Right cardiac atrium (tissue), 5 donors: ENCODE data around the gene ANXA4. TPM values are rescaled to one million over a fixed set of nuclear protein-coding genes. Genes with fewer than 3 reads are reported as not detected.
"Not testable (repeated sequence)": the region's sequence is repeated elsewhere in the genome, so short reads cannot be mapped to it uniquely, and the experiment has no call there.

Experiments
- ATAC-seq, 2 donors: fragments of 200-7000 bp; cut with Tn5 transposase; one replicate each; pipeline versions ENCODE4 v1.8.0 to v1.9.1; 2020; ENCODE audit warnings: moderate library complexity in 2 of 2, mild to moderate bottlenecking in 1 of 2
- DNase-seq, 3 donors: peaks; one replicate each; pipeline ENCODE4 v3.0.0-alpha.2; 2020
- H3K27ac ChIP-seq: one replicate; pipeline ENCODE4 v1.5.1; 2013; ENCODE audit warnings: mild to moderate bottlenecking, low read length, control low read depth, moderate library complexity
- H3K27me3 ChIP-seq: one replicate; pipeline ENCODE4 v1.6.1; 2013; ENCODE audit not compliant: control insufficient read depth, insufficient read depth
- H3K4me1 ChIP-seq: one replicate; pipeline ENCODE4 v1.6.1; 2013; ENCODE audit warnings: low read length; ENCODE audit not compliant: control insufficient read depth, insufficient read depth
- H3K4me3 ChIP-seq: one replicate; pipeline ENCODE4 v1.5.1; 2013; ENCODE audit warnings: low read length, control low read depth
- H3K9me3 ChIP-seq: one replicate; pipeline ENCODE4 v1.6.1; 2013; ENCODE audit warnings: low read length; ENCODE audit not compliant: control insufficient read depth
- WGBS: extraction: QIAGEN DNeasy Blood & Tissue Kit; methylation state at CpG from one replicate; pipeline ENCODE4 v1.1.7; 2013; 5-methylcytosine and 5-hydroxymethylcytosine counted together
- intact Hi-C, 4 donors: fragments of 100-400 bp; cut with DNase I; formaldehyde crosslinking; loops; one replicate each; pipeline versions ENCODE4 v1.11.0 to v1.14.0; 2022 to 2023
- polyA plus RNA-seq: library from polyadenylated mRNA; stranded (reverse); fragments of 200-250 nt; gene quantifications from one replicate; pipeline ENCODE4 v1.2.3, GENCODE V29; 2013
- total RNA-seq, 4 donors: library from RNA; stranded (reverse); fragmentation: NEBNext Ultra II Directional; extraction: Animal tissue kit (Norgen Biotek cat#: 25700); gene quantifications; one replicate each; pipeline ENCODE4 v1.2.1, GENCODE V29; 2021
- donor health status: healthy with polysubstance abuse.
- donor health status: DM: no; HTN: yes; CAD: no.
- donor health status: DM: no; HTN: no; CAD: no.
- donor health status: DM: no; HTN: yes; CAD: no; lungs with severe emphysema.
- donor health status: DM: yes; HTN: yes; CAD: no.

ANXA4 gene
- total and polyA plus RNA-seq, 5 donors, result 15.4 to 43.7 (median 27.3) TPM

DNA sequence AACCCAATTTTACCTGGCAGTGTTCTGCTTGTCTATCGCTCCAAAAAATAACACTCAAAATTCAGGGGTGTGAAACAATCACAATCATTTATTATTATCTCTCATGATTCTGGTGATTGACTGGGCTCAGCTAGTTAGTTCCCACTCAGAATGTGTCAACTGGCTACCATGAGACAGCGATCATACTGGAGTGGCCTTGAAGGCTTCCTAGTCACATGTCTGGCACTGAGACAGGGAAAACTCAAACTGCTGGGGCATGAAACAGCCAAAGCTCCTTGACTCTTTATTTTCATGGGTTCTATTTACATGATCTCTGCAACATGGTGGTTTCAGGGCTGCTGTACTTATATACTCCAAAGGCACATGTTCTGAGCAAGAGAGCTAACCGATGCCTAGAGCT lies 6.2 kb upstream of the ANXA4 start:
- Histone ChIP-seq H3K27me3 (no peaks in the 10 kb centered on the region), H3K27ac (no peak overlapping the region), H3K4me1 (peaks cover 5% of the 10 kb centered on the region), H3K4me3 (no peak overlapping the region), H3K9me3 (no peaks in the 10 kb centered on the region)
- WGBS, result 79% methylated on average over 3 of the region's 3 CpGs
- no peak for ATAC-seq
- DNase-seq, result no peak
- intact Hi-C loops, result no loop called here

DNA sequence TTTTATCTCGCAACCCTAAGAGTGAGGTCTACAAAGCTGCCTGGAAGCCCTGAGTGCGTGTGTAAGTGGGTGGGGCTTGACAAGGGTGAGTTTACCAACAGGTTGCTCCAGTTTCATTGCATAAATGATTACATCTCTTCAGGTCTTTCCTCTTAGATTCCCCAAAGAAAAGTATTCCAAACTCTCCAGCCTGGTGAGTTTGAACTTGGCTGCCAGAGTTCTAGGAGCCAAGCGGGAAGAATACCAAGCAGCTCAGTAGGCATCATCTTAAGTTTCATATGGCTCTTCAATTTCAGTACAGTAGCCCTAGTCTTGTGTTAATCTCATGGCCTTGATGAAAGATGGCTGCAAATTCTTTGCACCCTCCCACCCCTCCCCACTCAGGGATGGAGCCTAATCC lies 3.8 kb upstream of the ANXA4 start:
- WGBS, result 80% methylated on average over 3 of the region's 3 CpGs
- intact Hi-C loops, H3K27me3 ChIP-seq, DNase-seq, H3K27ac ChIP-seq, H3K4me1 ChIP-seq, H3K9me3 ChIP-seq, H3K4me3 ChIP-seq, ATAC-seq: not testable (repeated sequence)

DNA sequence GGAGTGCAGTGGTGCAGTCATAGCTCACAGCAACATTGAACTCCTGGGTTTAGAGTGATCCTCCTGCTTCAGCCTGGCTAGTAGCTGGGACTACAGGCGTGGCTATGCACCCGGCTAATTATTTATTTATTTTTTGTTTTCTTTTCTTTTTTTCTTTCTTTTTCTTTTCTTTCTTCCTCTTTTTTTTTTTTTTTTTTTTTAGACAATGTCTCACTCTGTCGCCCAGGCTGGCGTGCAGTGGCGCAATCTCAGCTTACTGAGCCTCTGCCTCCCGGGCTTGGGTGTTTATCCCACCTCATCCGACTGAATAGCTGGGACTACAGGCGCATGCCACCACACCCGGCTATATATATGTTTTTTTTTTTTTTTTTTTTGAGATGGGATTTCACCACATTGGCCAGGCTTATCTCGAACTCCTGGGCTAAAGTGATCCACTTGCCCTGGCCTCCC lies 1.4 kb upstream of the ANXA4 start:
- Histone ChIP-seq H3K27me3 (no peaks in the 10 kb centered on the region), H3K9me3 (no peaks in the 10 kb centered on the region), H3K4me3 (no peak overlapping the region), H3K27ac (no peak overlapping the region), H3K4me1 (peaks cover 4% of the 10 kb centered on the region)
- ATAC-seq (no peak), DNase-seq (peak in 2 of 3 donors; percentile 28 to 80)
- WGBS, result 55% methylated on average over 10 of the region's 10 CpGs
- intact Hi-C loops, result loop anchor here in 1 of 4 donors (10.0 kb wide), 1 partner anchor 54 kb away; no protein-coding TSS in a partner anchor

DNA sequence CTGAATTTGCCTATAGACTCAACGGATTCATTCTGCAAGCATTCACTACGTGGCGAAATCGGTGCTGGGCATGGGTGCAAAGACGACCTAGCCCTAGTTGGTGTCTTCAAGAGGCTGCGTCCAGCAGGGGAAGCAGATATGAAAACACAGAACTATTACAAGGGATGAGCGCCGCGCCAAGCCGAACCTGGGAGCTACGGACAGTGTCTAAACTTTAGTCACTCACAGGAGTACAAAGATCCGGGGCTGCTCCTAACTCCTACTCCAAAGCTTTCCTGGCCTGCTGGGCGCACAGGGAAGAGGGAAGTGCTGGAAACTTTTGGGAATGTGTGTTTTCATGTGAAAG lies 732 bp upstream of the ANXA4 start:
- peak; percentile 53 to 86 (median 74) for DNase-seq
- Histone ChIP-seq H3K27ac (peak overlapping the region; percentile 22), H3K4me3 (peak overlapping the region; percentile 81), H3K27me3 (no peaks in the 10 kb centered on the region), H3K4me1 (peaks cover 2% of the 10 kb centered on the region), H3K9me3 (no peaks in the 10 kb centered on the region)
- intact Hi-C loops, result loop anchor here in 1 of 4 donors (10.0 kb wide), 1 partner anchor 54 kb away; no protein-coding TSS in a partner anchor
- WGBS, result 3% methylated on average over 13 of the region's 13 CpGs
- ATAC-seq, result peak; percentile 56 to 68

DNA sequence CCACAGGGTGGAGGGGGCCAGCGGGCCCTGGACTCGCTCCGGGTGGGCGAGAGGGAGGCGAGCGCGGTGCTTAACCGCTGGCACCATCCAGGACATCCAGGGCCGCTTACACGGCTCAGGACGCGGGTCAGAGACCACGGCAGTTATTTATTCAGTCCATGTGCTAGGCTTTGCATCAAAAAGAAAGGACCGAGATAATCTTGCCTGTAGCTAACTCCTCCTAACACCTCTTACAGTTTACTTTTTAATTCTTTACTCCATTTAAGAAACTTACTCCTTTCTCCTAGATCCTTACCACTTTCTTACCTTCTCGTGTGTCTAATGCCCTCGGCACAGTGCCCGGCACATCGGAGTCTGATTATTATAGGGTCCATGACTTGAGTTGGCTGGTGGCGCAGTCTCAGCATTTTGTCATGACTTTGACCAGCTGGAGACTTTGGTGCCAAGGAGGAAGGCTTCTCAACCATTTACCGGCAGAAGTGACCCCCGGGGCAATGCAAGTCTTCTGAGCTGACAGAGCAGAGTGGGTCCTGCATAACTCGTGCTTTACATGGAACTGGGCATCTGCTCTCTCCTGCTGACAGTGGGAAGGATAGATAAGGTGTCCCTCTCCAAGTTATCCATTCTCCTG lies 503 bp downstream of the ANXA4 start:
- H3K9me3 ChIP-seq, result no peaks in the 10 kb centered on the region
- no peaks in the 10 kb centered on the region for H3K27me3 ChIP-seq
- intact Hi-C loops, result loop anchor here in 1 of 4 donors (10.0 kb wide), 1 partner anchor 52 kb away; no protein-coding TSS in a partner anchor
- H3K4me1 ChIP-seq, result peaks cover 2% of the 10 kb centered on the region
- WGBS, result 18% methylated on average over 22 of the region's 22 CpGs
- H3K27ac ChIP-seq, result peak overlapping the region; percentile 22
- DNase-seq (peak in 1 of 3 donors; percentile 67), ATAC-seq (peak; percentile 48 to 61)
- H3K4me3 ChIP-seq, result peak overlapping the region; percentile 81

DNA sequence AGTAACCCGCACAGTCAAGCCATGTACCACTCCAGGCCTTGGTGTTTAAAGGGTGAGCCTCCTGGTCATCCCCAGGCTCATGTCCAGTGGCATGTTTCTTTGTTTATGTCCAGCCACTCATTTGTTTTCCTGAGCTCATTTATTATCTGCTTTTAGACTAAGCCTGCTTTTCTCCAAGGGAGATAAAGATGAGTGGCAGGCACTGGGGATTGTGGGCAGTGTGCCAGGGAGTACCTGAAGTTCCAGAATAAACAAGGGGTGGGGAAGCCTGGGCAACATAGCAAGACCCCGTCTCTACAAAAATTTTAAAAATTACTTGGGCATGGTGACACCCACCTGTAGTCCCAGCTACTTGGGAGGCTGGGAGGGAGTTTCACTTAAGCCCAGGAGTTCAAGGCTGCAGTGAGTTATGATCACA lies 1.9 kb downstream of the ANXA4 start:
- intact Hi-C loops, result loop anchor here in 1 of 4 donors (10.0 kb wide), 1 partner anchor 51 kb away; no protein-coding TSS in a partner anchor
- DNase-seq, result no peak
- H3K9me3 ChIP-seq, result no peaks in the 10 kb centered on the region
- peaks cover 2% of the 10 kb centered on the region for H3K4me1 ChIP-seq
- 93% methylated on average over 2 of the region's 2 CpGs for WGBS
- no peak for ATAC-seq
- H3K27ac ChIP-seq, result no peak overlapping the region
- H3K4me3 ChIP-seq, result no peak overlapping the region
- H3K27me3 ChIP-seq, result no peaks in the 10 kb centered on the region

DNA sequence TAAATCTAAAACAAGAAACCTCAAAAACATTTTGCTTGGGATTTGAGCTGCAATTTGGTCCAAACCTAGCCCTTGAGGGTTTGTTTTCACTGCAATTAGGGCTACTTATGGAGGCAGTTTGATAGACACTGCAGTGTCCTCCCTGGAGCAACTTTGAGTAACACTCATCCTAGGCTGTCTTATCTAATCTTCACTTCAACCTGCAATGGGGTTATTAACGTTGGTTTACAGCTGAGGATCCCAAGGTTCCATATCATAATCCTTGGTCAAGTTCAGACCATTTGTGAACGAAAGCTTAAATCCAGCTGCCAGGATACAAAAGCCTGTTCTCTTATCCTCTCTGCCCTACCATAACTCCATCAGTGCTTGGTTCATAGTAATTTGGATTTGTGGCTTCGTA lies 2.5 kb downstream of the ANXA4 start:
- Histone ChIP-seq H3K27ac (no peak overlapping the region), H3K4me3 (no peak overlapping the region), H3K4me1 (peaks cover 2% of the 10 kb centered on the region), H3K9me3 (no peaks in the 10 kb centered on the region), H3K27me3 (no peaks in the 10 kb centered on the region)
- WGBS, result 59% methylated on average over 3 of the region's 3 CpGs
- intact Hi-C loops, result loop anchor here in 1 of 4 donors (10.0 kb wide), 1 partner anchor 50 kb away; no protein-coding TSS in a partner anchor
- DNase-seq (no peak), ATAC-seq (no peak)

DNA sequence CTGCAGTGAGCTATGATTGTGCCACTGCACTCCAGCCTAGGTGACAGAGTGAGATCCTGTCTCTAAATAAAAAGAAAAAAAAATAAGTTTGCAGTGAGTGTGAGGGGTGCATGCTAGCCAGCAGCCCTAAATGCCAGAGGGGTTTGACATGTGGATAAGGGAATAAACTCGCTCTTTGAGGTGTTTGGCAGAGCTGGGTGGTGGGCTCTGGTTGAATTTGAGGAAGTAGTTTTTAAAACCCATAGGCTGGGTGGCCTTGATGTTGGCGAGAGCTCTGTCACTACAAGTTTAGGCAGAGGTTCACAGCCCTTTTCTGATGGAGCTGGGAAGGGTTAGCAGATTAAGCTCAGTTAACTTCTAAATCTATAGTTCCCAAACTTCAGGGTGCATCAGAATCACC lies 3.1 kb downstream of the ANXA4 start:
- Histone ChIP-seq H3K4me1 (peaks cover 2% of the 10 kb centered on the region), H3K9me3 (no peaks in the 10 kb centered on the region), H3K27me3 (no peaks in the 10 kb centered on the region), H3K27ac (no peak overlapping the region), H3K4me3 (no peak overlapping the region)
- no peak for DNase-seq
- intact Hi-C loops, result loop anchor here in 1 of 4 donors (10.0 kb wide), 1 partner anchor 50 kb away; no protein-coding TSS in a partner anchor
- 89% methylated on average over 2 of the region's 2 CpGs for WGBS
- no peak for ATAC-seq

DNA sequence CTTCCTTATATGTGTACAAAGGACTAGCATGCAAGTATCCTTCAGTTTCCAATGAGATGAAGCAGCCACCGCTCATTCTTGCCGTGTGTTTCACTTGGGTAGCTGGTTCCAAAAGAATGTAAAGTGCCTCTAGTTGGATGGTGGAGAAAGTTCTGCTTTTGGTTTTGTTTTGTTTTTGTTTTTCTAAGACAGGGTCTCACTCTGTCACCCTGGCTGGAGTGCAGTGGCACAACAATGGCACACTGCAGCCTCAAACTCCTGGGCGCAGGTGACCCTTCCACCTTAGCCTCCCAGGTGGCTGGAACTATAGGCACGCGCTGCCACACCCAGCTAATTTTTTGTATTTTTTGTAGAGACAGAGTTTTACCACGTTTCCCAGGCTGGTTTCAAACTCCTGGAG lies 8.3 kb downstream of the ANXA4 start:
- DNase-seq (no peak), ATAC-seq (no peak)
- Histone ChIP-seq H3K27ac (no peak overlapping the region), H3K9me3 (no peaks in the 10 kb centered on the region), H3K4me3 (no peak overlapping the region), H3K27me3 (no peaks in the 10 kb centered on the region), H3K4me1 (peaks cover 6% of the 10 kb centered on the region)
- intact Hi-C loops, result no loop called here
- WGBS, result 88% methylated on average over 6 of the region's 6 CpGs

DNA sequence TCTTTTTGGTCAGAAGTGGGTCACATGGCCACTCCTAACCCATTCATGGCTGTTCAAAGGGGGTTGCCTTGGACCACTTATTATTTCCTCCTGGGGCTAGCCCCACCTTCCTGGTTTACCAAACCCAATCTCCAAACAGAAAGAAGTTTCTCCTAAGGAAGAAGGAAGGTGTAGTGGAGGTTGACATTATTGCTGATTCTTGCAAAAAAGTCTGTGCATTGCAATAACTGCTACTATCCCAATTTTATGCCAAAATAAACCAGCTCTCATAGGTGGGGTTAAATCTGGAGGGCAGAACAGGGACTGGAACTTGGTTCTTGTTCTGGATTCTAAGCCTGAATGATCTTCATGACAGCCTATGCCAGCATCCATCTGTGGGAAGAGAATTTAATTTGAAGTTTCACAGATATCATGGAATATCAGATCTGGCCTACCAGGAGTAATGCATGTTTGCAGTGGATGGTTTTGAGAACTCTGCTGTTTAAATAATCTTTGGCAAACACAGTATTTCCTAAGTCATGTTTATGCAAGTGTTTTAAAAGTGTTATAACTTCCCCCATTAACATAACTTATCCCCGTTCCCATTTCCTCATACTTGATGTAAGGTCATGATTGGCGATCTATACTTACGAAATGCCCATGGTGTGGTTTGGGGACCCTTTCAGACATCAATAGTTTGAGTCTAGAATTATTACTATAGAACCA lies 11.9 kb downstream of the ANXA4 start:
- no peak for ATAC-seq
- no peaks in the 10 kb centered on the region for H3K9me3 ChIP-seq
- DNase-seq, result no peak
- intact Hi-C loops, result no loop called here
- H3K4me3 ChIP-seq, result no peak overlapping the region
- peaks cover 6% of the 10 kb centered on the region for H3K4me1 ChIP-seq
- H3K27me3 ChIP-seq, result no peaks in the 10 kb centered on the region
- WGBS, result 87% methylated on average over 3 of the region's 3 CpGs
- no peak overlapping the region for H3K27ac ChIP-seq

DNA sequence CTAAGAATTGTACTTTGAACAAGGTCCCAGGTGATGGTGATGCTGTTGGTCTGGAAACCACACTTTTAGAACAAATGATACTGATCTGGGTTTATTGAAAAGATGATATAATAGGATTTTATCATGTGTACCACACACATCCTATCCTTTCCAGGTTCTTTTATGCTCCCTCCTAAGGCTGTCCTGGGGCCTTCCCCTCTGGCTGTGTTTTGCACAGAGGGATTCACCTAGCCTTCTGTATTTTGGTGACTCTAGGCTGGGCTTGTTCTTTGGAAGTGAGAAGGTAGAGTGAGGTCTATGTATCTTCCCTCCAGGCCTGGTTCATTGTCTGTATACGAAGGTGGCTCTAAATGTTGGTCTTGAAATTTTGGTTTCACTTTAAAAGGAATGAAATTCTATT lies 12.7 kb downstream of the ANXA4 start:
- WGBS, result 60% methylated on average over 1 of the region's 1 CpG
- Histone ChIP-seq H3K4me3 (no peak overlapping the region), H3K27ac (peak overlapping the region; percentile 17), H3K9me3 (no peaks in the 10 kb centered on the region), H3K27me3 (no peaks in the 10 kb centered on the region), H3K4me1 (peaks cover 6% of the 10 kb centered on the region)
- DNase-seq, result no peak
- intact Hi-C loops, result no loop called here
- no peak for ATAC-seq
